NCI-H187 (cell line): ENCODE results near the gene ENPP1.

ENCODE experiments used
- DNase-seq, 2 experiments: peaks; one replicate each; lab custom pipeline; 2025; lab: John Stamatoyannopoulos, UW

Gene ENPP1

GRCh38 chr6:131807644-131808459 is at the start of gene ENPP1:
ENPP1 (plus strand) TSS chr6:131808020; CDS start chr6:131808036, 16 bp downstream.
- no peak for DNase-seq

GRCh38 chr6:131758920-131759319 is 48.9 kb upstream of the ENPP1 start:
- DNase-seq, result no peak

- no peak for DNase-seq
Measured at GRCh38 chr6:131761060-131761761, 46.6 kb upstream of the ENPP1 start.

GRCh38 chr6:131761762-131762067 is 46.1 kb upstream of the ENPP1 start:
- DNase-seq, result no peak

GRCh38 chr6:131762984-131763383 is 44.8 kb upstream of the ENPP1 start:
- no peak for DNase-seq

- no peak for DNase-seq
Measured at GRCh38 chr6:131763749-131764148, 44.1 kb upstream of the ENPP1 start.

GRCh38 chr6:131764350-131764749 is 43.5 kb upstream of the ENPP1 start:
- DNase-seq, result no peak

GRCh38 chr6:131765081-131765803 is 42.6 kb upstream of the ENPP1 start:
- no peak for DNase-seq

GRCh38 chr6:131765804-131766135 is 42.0 kb upstream of the ENPP1 start:
- DNase-seq, result no peak

GRCh38 chr6:131766631-131767030 is 41.2 kb upstream of the ENPP1 start:
- no peak for DNase-seq

GRCh38 chr6:131768964-131769363 is 38.9 kb upstream of the ENPP1 start:
- no peak for DNase-seq

- no peak for DNase-seq
Measured at GRCh38 chr6:131769385-131770141, 38.3 kb upstream of the ENPP1 start.

- DNase-seq, result no peak
Measured at GRCh38 chr6:131770776-131771175, 37.0 kb upstream of the ENPP1 start.

GRCh38 chr6:131773284-131773950 is 34.4 kb upstream of the ENPP1 start:
- no peak for DNase-seq

- DNase-seq, result no peak
Measured at GRCh38 chr6:131775886-131776285, 31.9 kb upstream of the ENPP1 start.

- no peak for DNase-seq
Measured at GRCh38 chr6:131776985-131777384, 30.8 kb upstream of the ENPP1 start.

- no peak for DNase-seq
Measured at GRCh38 chr6:131778169-131778568, 29.7 kb upstream of the ENPP1 start.

- no peak for DNase-seq
Measured at GRCh38 chr6:131779304-131779703, 28.5 kb upstream of the ENPP1 start.

GRCh38 chr6:131780600-131780999 is 27.2 kb upstream of the ENPP1 start:
- DNase-seq, result no peak

GRCh38 chr6:131781687-131782086 is 26.1 kb upstream of the ENPP1 start:
- DNase-seq, result no peak

- no peak for DNase-seq
Measured at GRCh38 chr6:131782764-131783163, 25.1 kb upstream of the ENPP1 start.

GRCh38 chr6:131784561-131784960 is 23.3 kb upstream of the ENPP1 start:
- DNase-seq, result no peak
